Measurements from ENCODE around the gene GRIK3.

DNA sequence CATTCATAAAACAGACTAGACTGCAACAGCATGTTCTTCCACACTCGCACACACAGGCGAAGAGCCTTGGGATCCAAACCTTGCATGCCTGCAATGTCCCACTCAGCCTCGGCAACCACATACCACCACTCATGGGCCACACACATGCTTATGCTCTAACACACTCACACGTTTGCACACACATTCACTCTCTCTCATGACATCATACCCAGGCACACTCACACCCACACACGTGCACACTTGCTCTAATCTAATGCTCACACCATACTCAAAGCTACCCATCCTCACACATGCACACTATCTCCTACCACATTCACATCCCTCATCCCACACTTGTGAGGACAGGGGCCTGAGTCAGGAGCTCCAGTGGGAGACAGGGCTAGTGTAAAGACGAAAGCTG lies 50.3 kb downstream of the GRIK3 start:
- TF ChIP-seq, protein P1, sequence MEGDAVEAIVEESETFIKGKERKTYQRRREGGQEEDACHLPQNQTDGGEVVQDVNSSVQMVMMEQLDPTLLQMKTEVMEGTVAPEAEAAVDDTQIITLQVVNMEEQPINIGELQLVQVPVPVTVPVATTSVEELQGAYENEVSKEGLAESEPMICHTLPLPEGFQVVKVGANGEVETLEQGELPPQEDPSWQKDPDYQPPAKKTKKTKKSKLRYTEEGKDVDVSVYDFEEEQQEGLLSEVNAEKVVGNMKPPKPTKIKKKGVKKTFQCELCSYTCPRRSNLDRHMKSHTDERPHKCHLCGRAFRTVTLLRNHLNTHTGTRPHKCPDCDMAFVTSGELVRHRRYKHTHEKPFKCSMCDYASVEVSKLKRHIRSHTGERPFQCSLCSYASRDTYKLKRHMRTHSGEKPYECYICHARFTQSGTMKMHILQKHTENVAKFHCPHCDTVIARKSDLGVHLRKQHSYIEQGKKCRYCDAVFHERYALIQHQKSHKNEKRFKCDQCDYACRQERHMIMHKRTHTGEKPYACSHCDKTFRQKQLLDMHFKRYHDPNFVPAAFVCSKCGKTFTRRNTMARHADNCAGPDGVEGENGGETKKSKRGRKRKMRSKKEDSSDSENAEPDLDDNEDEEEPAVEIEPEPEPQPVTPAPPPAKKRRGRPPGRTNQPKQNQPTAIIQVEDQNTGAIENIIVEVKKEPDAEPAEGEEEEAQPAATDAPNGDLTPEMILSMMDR (conservative IDR thresholded peaks at IDR 0.05) = no peak
- no peak for TF ChIP-seq ZFX (IDR thresholded peaks at IDR 0.05)
